ENCODE data around the gene TEC.
A peak's percentile ranks its signal among the peaks of the same experiment; 100 is the strongest.

DNA sequence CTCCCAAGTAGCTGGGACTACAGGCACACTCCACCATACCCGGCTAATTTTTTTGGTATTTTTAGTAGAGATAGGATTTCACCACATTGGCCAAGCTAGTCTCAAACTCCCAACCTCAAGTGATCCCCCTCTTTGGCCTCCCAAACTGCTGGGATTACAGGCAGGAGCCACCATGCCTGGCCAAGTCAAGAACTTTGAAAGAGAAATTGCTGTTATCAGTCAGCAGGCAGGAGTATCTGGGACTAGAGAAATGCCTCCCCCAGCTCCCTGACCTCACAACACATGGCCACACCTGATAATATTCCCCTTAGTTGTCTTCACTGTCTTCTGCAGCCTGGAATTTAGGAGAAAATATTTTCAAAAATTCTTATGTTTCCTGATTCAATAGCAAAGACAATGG lies 143.0 kb downstream of the TEC start:
- TF ChIP-seq, protein P1, sequence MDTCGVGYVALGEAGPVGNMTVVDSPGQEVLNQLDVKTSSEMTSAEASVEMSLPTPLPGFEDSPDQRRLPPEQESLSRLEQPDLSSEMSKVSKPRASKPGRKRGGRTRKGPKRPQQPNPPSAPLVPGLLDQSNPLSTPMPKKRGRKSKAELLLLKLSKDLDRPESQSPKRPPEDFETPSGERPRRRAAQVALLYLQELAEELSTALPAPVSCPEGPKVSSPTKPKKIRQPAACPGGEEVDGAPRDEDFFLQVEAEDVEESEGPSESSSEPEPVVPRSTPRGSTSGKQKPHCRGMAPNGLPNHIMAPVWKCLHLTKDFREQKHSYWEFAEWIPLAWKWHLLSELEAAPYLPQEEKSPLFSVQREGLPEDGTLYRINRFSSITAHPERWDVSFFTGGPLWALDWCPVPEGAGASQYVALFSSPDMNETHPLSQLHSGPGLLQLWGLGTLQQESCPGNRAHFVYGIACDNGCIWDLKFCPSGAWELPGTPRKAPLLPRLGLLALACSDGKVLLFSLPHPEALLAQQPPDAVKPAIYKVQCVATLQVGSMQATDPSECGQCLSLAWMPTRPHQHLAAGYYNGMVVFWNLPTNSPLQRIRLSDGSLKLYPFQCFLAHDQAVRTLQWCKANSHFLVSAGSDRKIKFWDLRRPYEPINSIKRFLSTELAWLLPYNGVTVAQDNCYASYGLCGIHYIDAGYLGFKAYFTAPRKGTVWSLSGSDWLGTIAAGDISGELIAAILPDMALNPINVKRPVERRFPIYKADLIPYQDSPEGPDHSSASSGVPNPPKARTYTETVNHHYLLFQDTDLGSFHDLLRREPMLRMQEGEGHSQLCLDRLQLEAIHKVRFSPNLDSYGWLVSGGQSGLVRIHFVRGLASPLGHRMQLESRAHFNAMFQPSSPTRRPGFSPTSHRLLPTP (IDR thresholded peaks at IDR 0.05; ENCODE audit: borderline replicate concordance, extremely low read depth, insufficient read length) = no peak
- TF ChIP-seq, protein P2, sequence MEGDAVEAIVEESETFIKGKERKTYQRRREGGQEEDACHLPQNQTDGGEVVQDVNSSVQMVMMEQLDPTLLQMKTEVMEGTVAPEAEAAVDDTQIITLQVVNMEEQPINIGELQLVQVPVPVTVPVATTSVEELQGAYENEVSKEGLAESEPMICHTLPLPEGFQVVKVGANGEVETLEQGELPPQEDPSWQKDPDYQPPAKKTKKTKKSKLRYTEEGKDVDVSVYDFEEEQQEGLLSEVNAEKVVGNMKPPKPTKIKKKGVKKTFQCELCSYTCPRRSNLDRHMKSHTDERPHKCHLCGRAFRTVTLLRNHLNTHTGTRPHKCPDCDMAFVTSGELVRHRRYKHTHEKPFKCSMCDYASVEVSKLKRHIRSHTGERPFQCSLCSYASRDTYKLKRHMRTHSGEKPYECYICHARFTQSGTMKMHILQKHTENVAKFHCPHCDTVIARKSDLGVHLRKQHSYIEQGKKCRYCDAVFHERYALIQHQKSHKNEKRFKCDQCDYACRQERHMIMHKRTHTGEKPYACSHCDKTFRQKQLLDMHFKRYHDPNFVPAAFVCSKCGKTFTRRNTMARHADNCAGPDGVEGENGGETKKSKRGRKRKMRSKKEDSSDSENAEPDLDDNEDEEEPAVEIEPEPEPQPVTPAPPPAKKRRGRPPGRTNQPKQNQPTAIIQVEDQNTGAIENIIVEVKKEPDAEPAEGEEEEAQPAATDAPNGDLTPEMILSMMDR (IDR thresholded peaks at IDR 0.05 in 2 of 3, conservative IDR thresholded peaks at IDR 0.05 in 1 of 3; ENCODE audit: insufficient read depth in 2 of 3, low read depth in 1 of 3, low read length in 3 of 3) = no peak
- TF ChIP-seq ZNF644 (tag; IDR thresholded peaks at IDR 0.05; ENCODE audit: low read depth) (no peak), ERF (CRISPR knock-in tag; IDR thresholded peaks at IDR 0.05) (no peak), ZNF121 (CRISPR knock-in tag; conservative IDR thresholded peaks at IDR 0.05) (no peak), HMG20A (CRISPR knock-in tag; conservative IDR thresholded peaks at IDR 0.05) (no peak), ZNF589 (CRISPR knock-in tag; IDR thresholded peaks at IDR 0.05; ENCODE audit: low read depth) (no peak), NR2C1 (IDR thresholded peaks at IDR 0.05) (no peak), NR2C1 (tag; IDR thresholded peaks at IDR 0.05) (no peak), FOXK2 (conservative IDR thresholded peaks at IDR 0.05 in 1 of 2, IDR thresholded peaks at IDR 0.05 in 1 of 2; ENCODE audit: low read depth in 2 of 2) (peak in 1 of 2 experiments; percentile 30; a peak in 1 of 4 replicates), NBN (IDR thresholded peaks at IDR 0.05; ENCODE audit: low read depth) (0 out of 2 replicates have a peak, but pooled peaks have one; percentile 41)

Measured in K562 (cell line).